Smooth muscle cell (in vitro differentiated cells): Measurements from ENCODE around the gene ETFB. TPM values are rescaled to one million over a fixed set of nuclear protein-coding genes. Genes with fewer than 3 reads are reported as not detected.

Experiments
- DNase-seq: peaks from one replicate; lab custom pipeline; 2025; ENCODE audit not compliant: unreplicated experiment; lab: John Stamatoyannopoulos, UW
- H2AFZ ChIP-seq: fragments of 200-600 bp; sonication (generic); 2 replicates; pipeline ENCODE4 v1.6.0; 2016; ENCODE audit warnings: antibody characterized with exemption, low read depth, mild to moderate bottlenecking
- H3F3A ChIP-seq: fragments of 200-600 bp; sonication (generic); 2 replicates; pipeline ENCODE4 v1.6.0; 2017; ENCODE audit warnings: antibody characterized with exemption, low read depth
- H3K27ac ChIP-seq: fragments of 200-600 bp; sonication (generic); 2 replicates; pipeline ENCODE4 v1.5.1; 2016; ENCODE audit warnings: low read depth, mild to moderate bottlenecking
- H3K27me3 ChIP-seq: fragments of 200-600 bp; sonication (generic); 2 replicates; pipeline ENCODE4 v1.6.1; 2016; ENCODE audit warnings: low read depth, mild to moderate bottlenecking
- H3K36me3 ChIP-seq: fragments of 200-600 bp; sonication (generic); 2 replicates; pipeline ENCODE4 v1.5.1; 2016; ENCODE audit warnings: low read depth
- H3K4me1 ChIP-seq: fragments of 200-600 bp; sonication (generic); 2 replicates; pipeline ENCODE4 v1.5.1; 2016; ENCODE audit warnings: low read depth
- H3K4me2 ChIP-seq: fragments of 200-600 bp; sonication (generic); 2 replicates; pipeline ENCODE4 v1.6.0; 2016; ENCODE audit warnings: mild to moderate bottlenecking
- H3K4me3 ChIP-seq: fragments of 200-600 bp; sonication (generic); 2 replicates; pipeline ENCODE4 v1.5.1; 2016; ENCODE audit warnings: mild to moderate bottlenecking
- H3K79me2 ChIP-seq: fragments of 200-600 bp; sonication (generic); 2 replicates; pipeline ENCODE4 v1.6.0; 2016; ENCODE audit warnings: low read depth, mild to moderate bottlenecking
- H3K9ac ChIP-seq: fragments of 200-600 bp; sonication (generic); 2 replicates; pipeline ENCODE4 v1.6.0; 2016; ENCODE audit warnings: low read depth
- H3K9me3 ChIP-seq: fragments of 200-600 bp; sonication (generic); replicated peaks from 2 replicates; pipeline ENCODE4 v1.5.1; 2016; ENCODE audit warnings: low read depth
- H4K20me1 ChIP-seq: fragments of 200-600 bp; sonication (generic); 2 replicates; pipeline ENCODE4 v1.6.0; 2016; ENCODE audit warnings: low read depth
- CTCF ChIP-seq: fragments of 200-600 bp; sonication (generic); IDR thresholded peaks from 2 replicates; pipeline ENCODE4 v1.5.1; 2017; ENCODE audit warnings: borderline replicate concordance, mild to moderate bottlenecking, antibody characterized with exemption; ENCODE audit not compliant: insufficient read depth, poor library complexity, severe bottlenecking
- WGBS: methylation state at CpG from one replicate; pipeline ENCODE4 v1.1.7; 2016; ENCODE audit warnings: low lambda C conversion rate; 5-methylcytosine and 5-hydroxymethylcytosine counted together
- polyA plus RNA-seq: library from polyadenylated mRNA; unstranded; fragments of >200 nt; fragmentation: Nextera tagmentation; extraction: Ambion mirVana; gene quantifications from 2 replicates; pipeline ENCODE4 v1.2.1, GENCODE V29; 2016
- total RNA-seq: library from RNA; depleted of rRNA; stranded (reverse); fragments of >200 nt; gene quantifications from 2 replicates; pipeline ENCODE4 v1.2.3, GENCODE V29; 2014

The ETFB gene
- total and polyA plus RNA-seq, 2 experiments from 2014 or later: 51.1 to 94.5 TPM

- no peaks in the 10 kb centered on the region for H3K27me3 ChIP-seq
- H3K4me3 ChIP-seq: no peak overlapping the region
- peaks cover 12% of the 10 kb centered on the region for H3K4me1 ChIP-seq
- H3K27ac ChIP-seq: no peak overlapping the region
- H3K4me2 ChIP-seq: no peak overlapping the region
- no peak for TF ChIP-seq CTCF
- H3K9me3 ChIP-seq: no peaks in the 10 kb centered on the region
- H3F3A ChIP-seq: no peaks in the 10 kb centered on the region
- H3K79me2 ChIP-seq: no peaks in the 10 kb centered on the region
- no peaks in the 10 kb centered on the region for H4K20me1 ChIP-seq
- no peaks in the 10 kb centered on the region for H3K36me3 ChIP-seq
- WGBS: 95% methylated on average over 12 of the region's 14 CpGs
- H3K9ac ChIP-seq: no peak overlapping the region
- H2AFZ ChIP-seq: no peak overlapping the region
- DNase-seq: no peak
These were observed 23.0 kb upstream of the ETFB start for GRCh38 chr19:51389143-51389542.

GRCh38 chr19:51387924-51388389 lies 21.8 kb upstream of the ETFB start, which contains the start of gene LIM2:
Gene LIM2 (minus strand): TSS chr19:51387974. CDS start chr19:51387443, 531 bp downstream.
- Histone ChIP-seq H3K27ac (no peak within 1 kb of the TSS), H3K9ac (no peak within 1 kb of the TSS), H4K20me1 (no peaks in the 10 kb centered on the region), H3K79me2 (no peaks in the 10 kb centered on the region), H2AFZ (no peak within 1 kb of the TSS), H3K9me3 (no peaks in the 10 kb centered on the region), H3K27me3 (no peaks in the 10 kb centered on the region), H3K36me3 (no peaks in the 10 kb centered on the region), H3K4me1 (peaks cover 12% of the 10 kb centered on the region), H3F3A (no peaks in the 10 kb centered on the region), H3K4me2 (no peak within 1 kb of the TSS), H3K4me3 (no peak within 1 kb of the TSS)
- DNase-seq: no peak
- WGBS: 92% methylated on average over 14 of the region's 15 CpGs
- TF ChIP-seq CTCF: no peak

- 94% methylated on average over 14 of the region's 14 CpGs for WGBS
- H3K9ac ChIP-seq: no peak overlapping the region
- H4K20me1 ChIP-seq: no peaks in the 10 kb centered on the region
- no peak overlapping the region for H3K4me2 ChIP-seq
- H3K27me3 ChIP-seq: no peaks in the 10 kb centered on the region
- no peak for DNase-seq
- no peak overlapping the region for H3K4me3 ChIP-seq
- H3K9me3 ChIP-seq: no peaks in the 10 kb centered on the region
- H3K27ac ChIP-seq: no peak overlapping the region
- no peaks in the 10 kb centered on the region for H3K36me3 ChIP-seq
- peaks cover 12% of the 10 kb centered on the region for H3K4me1 ChIP-seq
- TF ChIP-seq CTCF: no peak
- no peaks in the 10 kb centered on the region for H3F3A ChIP-seq
- no peak overlapping the region for H2AFZ ChIP-seq
- no peaks in the 10 kb centered on the region for H3K79me2 ChIP-seq
These were observed 20.8 kb upstream of the ETFB start for GRCh38 chr19:51386882-51387520.

- Histone ChIP-seq H2AFZ (no peak overlapping the region), H3K4me1 (no peaks in the 10 kb centered on the region), H3K4me3 (no peak overlapping the region), H3K36me3 (no peaks in the 10 kb centered on the region), H4K20me1 (no peaks in the 10 kb centered on the region), H3K9ac (no peak overlapping the region), H3K4me2 (no peak overlapping the region), H3F3A (no peaks in the 10 kb centered on the region), H3K27ac (no peak overlapping the region), H3K79me2 (no peaks in the 10 kb centered on the region), H3K9me3 (no peaks in the 10 kb centered on the region), H3K27me3 (no peaks in the 10 kb centered on the region)
- TF ChIP-seq CTCF: no peak
- 95% methylated on average over 4 of the region's 4 CpGs for WGBS
- DNase-seq: no peak
These were observed 15.8 kb upstream of the ETFB start for GRCh38 chr19:51382004-51382403.
